ENCODE data around the gene OVOL2. TPM values are rescaled to one million over a fixed set of nuclear protein-coding genes. Genes with fewer than 3 reads are reported as not detected.

The OVOL2 gene
- total RNA-seq, 8 experiments from 2014 or later: not detected

GRCh38 chr20:17992224-17992637, 65.5 kb downstream of the OVOL2 start:
- Histone ChIP-seq H3K27ac (no peak overlapping the region), H3K4me3 (no peak overlapping the region), H3K4me1 (replicated peaks in 1 of 2) (no peaks in the 10 kb centered on the region)
- no peak for ATAC-seq (replicated peaks in 6 of 8)
- 80 to 100% (median 92%) methylated on average over 1 to 5 of the region's 6 CpGs; no CpG with 5 or more reads in 1 of the 10 experiments for WGBS, 10 experiments
- in situ Hi-C loops (cut with MboI; ENCODE audit: low pct_unique_long_range_greater_than_20kb in 2 of 9, low sequenced_read_pairs in 9 of 9, unreplicated experiment in 9 of 9): no loop called here

GRCh38 chr20:17990278-17990972, 67.3 kb downstream of the OVOL2 start:
- in situ Hi-C loops (cut with MboI; ENCODE audit: low pct_unique_long_range_greater_than_20kb in 2 of 9, low sequenced_read_pairs in 9 of 9, unreplicated experiment in 9 of 9): no loop called here
- no peak overlapping the region for H3K27ac ChIP-seq
- ATAC-seq (replicated peaks in 6 of 8): no peak
- H3K4me1 ChIP-seq (replicated peaks in 1 of 2): no peaks in the 10 kb centered on the region
- no peak overlapping the region for H3K4me3 ChIP-seq
- WGBS, 10 experiments: 83 to 100% (median 94%) methylated on average over 2 to 8 of the region's 10 CpGs; no CpG with 5 or more reads in 1 of the 10 experiments

- WGBS, 10 experiments: 89 to 100% methylated on average over 3 of the region's 3 CpGs; no CpG with 5 or more reads in 8 of the 10 experiments
- H3K27ac ChIP-seq: no peak overlapping the region
- H3K4me1 ChIP-seq (replicated peaks in 1 of 2): no peaks in the 10 kb centered on the region
- in situ Hi-C loops (cut with MboI; ENCODE audit: low pct_unique_long_range_greater_than_20kb in 2 of 9, low sequenced_read_pairs in 9 of 9, unreplicated experiment in 9 of 9): no loop called here
- H3K4me3 ChIP-seq: no peak overlapping the region
- no peak for ATAC-seq (replicated peaks in 6 of 8)
Measured at GRCh38 chr20:17987988-17988387, 69.7 kb downstream of the OVOL2 start.

GRCh38 chr20:17985388-17986018, 72.2 kb downstream of the OVOL2 start:
- Histone ChIP-seq H3K4me1 (replicated peaks in 1 of 2) (no peaks in the 10 kb centered on the region), H3K27ac (no peak overlapping the region), H3K4me3 (no peak overlapping the region)
- WGBS, 10 experiments: 75 to 100% (median 92%) methylated on average over 1 to 7 of the region's 7 CpGs
- ATAC-seq (replicated peaks in 6 of 8): no peak
- in situ Hi-C loops (cut with MboI; ENCODE audit: low pct_unique_long_range_greater_than_20kb in 2 of 9, low sequenced_read_pairs in 9 of 9, unreplicated experiment in 9 of 9): no loop called here

GRCh38 chr20:17976305-17976704, 81.4 kb downstream of the OVOL2 start:
- WGBS, 10 experiments: 86 to 100% (median 100%) methylated on average over 1 to 4 of the region's 6 CpGs; no CpG with 5 or more reads in 5 of the 10 experiments
- in situ Hi-C loops (cut with MboI; ENCODE audit: low pct_unique_long_range_greater_than_20kb in 2 of 9, low sequenced_read_pairs in 9 of 9, unreplicated experiment in 9 of 9): no loop called here

More at GRCh38 chr20:17976305-17976704, 81.4 kb downstream of the OVOL2 start:
- Histone ChIP-seq H3K27ac (no peak overlapping the region), H3K4me3 (no peak overlapping the region), H3K4me1 (replicated peaks in 1 of 2) (peaks cover 16 to 28% of the 10 kb centered on the region in 2 donors)
- ATAC-seq (replicated peaks in 6 of 8): no peak

Other genes starting within 250 kb of the OVOL2 start
- 100 to 1,000 TPM in 2 of 8 experiments, 10 to 100 TPM in 6; 41.7 to 199 (median 73.8) TPM for gene SNX5, start 89.1 kb downstream of the OVOL2 start, total RNA-seq
- 10 to 100 TPM in 7 of 8 experiments, 1 to 10 TPM in 1; 8.8 to 36.6 (median 15.0) TPM for gene MGME1, start 88.9 kb downstream of the OVOL2 start, total RNA-seq
- 10 to 100 TPM; 12.9 to 18.1 (median 15.7) TPM for gene KAT14, start 79.9 kb upstream of the OVOL2 start, total RNA-seq
- 10 to 100 TPM; 10.4 to 17.3 (median 13.0) TPM for gene PET117, start 79.9 kb upstream of the OVOL2 start, total RNA-seq
- 10 to 100 TPM; 13.8 to 25.5 (median 18.6) TPM for gene ZNF133, start 230.6 kb upstream of the OVOL2 start, total RNA-seq

Measured in motor neuron (in vitro differentiated cells).